ENCODE measurements around the gene IMP3.

Gene IMP3

GRCh38 chr15:75672646-75673425, 32.8 kb upstream of the IMP3 start:
- no peak for DNase-seq (ENCODE audit: low read depth in 2 of 2)

GRCh38 chr15:75671730-75672602, 31.9 kb upstream of the IMP3 start:
- DNase-seq (ENCODE audit: low read depth in 2 of 2): no peak

- no peak for DNase-seq (ENCODE audit: low read depth in 2 of 2)
Observed at GRCh38 chr15:75669879-75670212, 29.8 kb upstream of the IMP3 start.

GRCh38 chr15:75669191-75669878, 29.3 kb upstream of the IMP3 start:
- DNase-seq (ENCODE audit: low read depth in 2 of 2): no peak

GRCh38 chr15:75666823-75667501, 26.9 kb upstream of the IMP3 start:
- no peak for DNase-seq (ENCODE audit: low read depth in 2 of 2)

GRCh38 chr15:75663931-75664421, 24.0 kb upstream of the IMP3 start:
- no peak for DNase-seq (ENCODE audit: low read depth in 2 of 2)

GRCh38 chr15:75662823-75663519, 22.9 kb upstream of the IMP3 start:
- no peak for DNase-seq (ENCODE audit: low read depth in 2 of 2)

- DNase-seq (ENCODE audit: low read depth in 2 of 2): no peak
Observed at GRCh38 chr15:75661756-75662140, 21.7 kb upstream of the IMP3 start.

GRCh38 chr15:75661100-75661755, 21.2 kb upstream of the IMP3 start:
- no peak for DNase-seq (ENCODE audit: low read depth in 2 of 2)

- DNase-seq (ENCODE audit: low read depth in 2 of 2): no peak
Observed at GRCh38 chr15:75659928-75660645, 20.1 kb upstream of the IMP3 start.

GRCh38 chr15:75659141-75659771, 19.2 kb upstream of the IMP3 start:
- no peak for DNase-seq (ENCODE audit: low read depth in 2 of 2)

GRCh38 chr15:75656813-75657212, 16.8 kb upstream of the IMP3 start:
- no peak for DNase-seq (ENCODE audit: low read depth in 2 of 2)

GRCh38 chr15:75656331-75656730, 16.3 kb upstream of the IMP3 start:
- no peak for DNase-seq (ENCODE audit: low read depth in 2 of 2)

GRCh38 chr15:75655931-75656330, 15.9 kb upstream of the IMP3 start:
- DNase-seq (ENCODE audit: low read depth in 2 of 2): no peak

- DNase-seq (ENCODE audit: low read depth in 2 of 2): no peak
Observed at GRCh38 chr15:75654201-75654907, 14.3 kb upstream of the IMP3 start.

GRCh38 chr15:75653347-75653913, 13.4 kb upstream of the IMP3 start:
- no peak for DNase-seq (ENCODE audit: low read depth in 2 of 2)

GRCh38 chr15:75651810-75652543, 12.0 kb upstream of the IMP3 start:
- DNase-seq (ENCODE audit: low read depth in 2 of 2): no peak
